Measurements from ENCODE around the gene SLC26A5.
"Not testable (repeated sequence)": the region's sequence is repeated elsewhere in the genome, so short reads cannot be mapped to it uniquely, and the experiment has no call there.

The SLC26A5 gene

DNA sequence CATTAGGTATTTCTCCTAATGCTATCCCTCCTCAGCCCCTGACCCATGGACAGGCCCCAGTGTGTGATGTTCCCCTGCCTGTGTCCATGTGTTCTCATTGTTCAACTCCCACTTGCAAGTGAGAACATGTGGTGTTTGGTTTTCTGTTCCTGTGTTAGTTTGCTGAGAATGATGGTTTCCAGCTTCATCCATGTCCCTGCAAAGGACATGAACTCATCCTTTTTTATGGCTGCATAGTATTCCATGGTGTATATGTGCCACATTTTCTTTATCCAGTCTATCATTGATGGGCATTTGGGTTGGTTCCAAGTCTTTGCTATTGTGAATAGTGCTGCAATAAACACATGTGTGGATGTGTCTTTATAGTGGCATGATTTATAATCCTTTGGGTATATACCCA is 46.3 kb downstream of the SLC26A5 start:
- DNase-seq (ENCODE audit: low read depth in 2 of 2) = not testable (repeated sequence)

GRCh38 chr7:103398483-103399127 is 47.4 kb downstream of the SLC26A5 start:
- no peak for DNase-seq (ENCODE audit: low read depth in 2 of 2)

- DNase-seq (ENCODE audit: low read depth in 2 of 2) = no peak
These were observed 49.5 kb downstream of the SLC26A5 start for GRCh38 chr7:103396471-103396870.

DNA sequence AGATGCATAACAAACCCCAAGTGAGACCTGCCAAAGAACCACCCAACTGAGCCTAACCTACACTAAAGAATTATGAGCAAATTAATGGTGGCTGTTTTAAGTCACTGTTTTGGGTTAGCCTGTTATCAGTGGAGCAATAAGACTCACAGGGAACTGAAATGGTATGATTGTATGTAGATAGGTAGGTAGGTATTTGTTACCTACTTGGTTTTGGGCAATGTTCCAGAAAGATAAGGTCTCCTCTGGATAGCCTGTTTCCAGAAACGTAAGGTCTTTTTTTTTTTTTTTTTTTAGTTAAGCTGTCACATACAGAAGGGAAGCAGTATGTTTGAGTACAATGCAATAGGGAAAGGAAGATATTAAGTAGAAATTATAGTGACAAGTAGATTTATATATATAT is 50.9 kb downstream of the SLC26A5 start:
- DNase-seq (ENCODE audit: low read depth in 2 of 2) = no peak

GRCh38 chr7:103394566-103394965 is 51.4 kb downstream of the SLC26A5 start:
- DNase-seq (ENCODE audit: low read depth in 2 of 2) = no peak

GRCh38 chr7:103391976-103392375 is 54.0 kb downstream of the SLC26A5 start:
- DNase-seq (ENCODE audit: low read depth in 2 of 2) = no peak

DNA sequence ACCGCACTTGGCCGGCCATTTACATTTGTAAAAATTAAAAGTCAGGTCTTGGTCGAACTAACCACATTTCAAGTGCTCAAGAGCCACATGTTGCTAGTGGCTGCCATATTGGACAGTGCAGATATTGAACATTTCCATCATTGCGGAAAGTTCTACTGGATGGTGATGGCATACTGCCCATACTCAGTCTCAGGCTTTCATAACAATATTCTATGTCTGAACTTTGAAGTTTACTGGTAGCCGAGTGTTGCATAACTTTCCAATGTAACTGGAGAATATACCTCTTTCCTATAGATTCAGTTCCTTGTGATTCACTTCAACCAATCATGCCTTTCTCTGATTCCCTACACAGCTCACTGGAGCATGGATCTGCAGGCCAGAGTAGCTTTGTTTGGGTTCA is 54.9 kb downstream of the SLC26A5 start:
- no peak for DNase-seq (ENCODE audit: low read depth in 2 of 2)

GRCh38 chr7:103389263-103389662 is 56.7 kb downstream of the SLC26A5 start:
- DNase-seq (ENCODE audit: low read depth in 2 of 2) = no peak

DNA sequence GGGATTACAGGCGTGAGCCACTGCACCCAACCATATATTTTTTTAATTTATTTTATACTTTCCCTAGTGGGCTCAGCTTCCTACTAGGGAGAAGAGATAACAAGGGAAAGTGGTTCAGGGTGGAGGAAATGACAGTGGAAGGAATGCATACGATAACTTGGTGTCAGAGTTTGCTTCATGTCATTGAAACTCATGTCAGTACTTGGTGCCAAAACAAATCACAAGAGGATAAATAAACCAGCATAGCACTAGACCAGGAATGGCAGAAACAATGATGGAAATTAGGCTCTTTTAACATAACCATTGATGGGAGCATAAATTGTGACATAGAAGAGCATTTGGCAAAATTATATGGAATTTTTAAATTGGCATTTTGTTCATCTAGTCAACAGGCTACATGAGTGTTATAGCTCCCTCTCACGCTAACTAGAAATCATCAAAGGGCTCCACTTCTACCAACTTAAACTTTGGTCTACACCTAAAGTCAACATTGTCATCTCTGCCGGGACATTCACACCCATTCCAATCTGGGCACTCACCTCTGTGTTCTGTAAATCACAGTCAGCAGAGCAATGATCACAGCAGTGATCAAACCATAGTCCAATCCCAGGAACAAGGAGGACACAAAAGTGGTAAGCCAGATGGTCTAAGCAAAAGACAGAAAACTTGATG is 57.4 kb downstream of the SLC26A5 start:
- no peak for DNase-seq (ENCODE audit: low read depth in 2 of 2)

GRCh38 chr7:103387242-103387641 is 58.8 kb downstream of the SLC26A5 start:
- DNase-seq (ENCODE audit: low read depth in 2 of 2) = no peak

- no peak for DNase-seq (ENCODE audit: low read depth in 2 of 2)
These were observed 64.0 kb downstream of the SLC26A5 start for GRCh38 chr7:103382032-103382402.

DNA sequence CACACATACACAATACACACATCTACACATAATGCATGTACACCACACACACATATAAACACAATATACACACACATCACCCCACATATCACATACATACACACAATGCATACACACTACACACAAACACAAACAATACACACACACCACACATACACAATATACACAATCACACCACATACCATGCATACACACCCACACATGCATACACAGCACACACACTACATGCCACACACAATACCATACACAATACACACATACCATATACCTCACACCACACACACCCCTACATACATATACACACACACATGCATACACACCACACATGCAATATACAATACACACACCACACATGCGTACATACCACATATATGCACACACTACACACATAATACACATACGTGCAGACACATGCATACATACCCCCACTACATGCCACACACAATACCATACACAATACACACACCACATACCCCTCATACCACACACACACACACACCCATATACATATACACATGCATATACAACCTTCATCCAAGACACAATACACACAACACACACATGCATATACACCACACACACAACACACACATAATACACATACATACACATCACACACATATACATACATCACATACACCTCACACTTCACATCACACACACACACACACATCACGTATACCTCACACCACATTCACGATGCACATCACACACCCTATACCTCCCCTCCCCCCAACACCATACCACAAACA is 64.6 kb downstream of the SLC26A5 start:
- no peak for DNase-seq (ENCODE audit: low read depth in 2 of 2)

DNA sequence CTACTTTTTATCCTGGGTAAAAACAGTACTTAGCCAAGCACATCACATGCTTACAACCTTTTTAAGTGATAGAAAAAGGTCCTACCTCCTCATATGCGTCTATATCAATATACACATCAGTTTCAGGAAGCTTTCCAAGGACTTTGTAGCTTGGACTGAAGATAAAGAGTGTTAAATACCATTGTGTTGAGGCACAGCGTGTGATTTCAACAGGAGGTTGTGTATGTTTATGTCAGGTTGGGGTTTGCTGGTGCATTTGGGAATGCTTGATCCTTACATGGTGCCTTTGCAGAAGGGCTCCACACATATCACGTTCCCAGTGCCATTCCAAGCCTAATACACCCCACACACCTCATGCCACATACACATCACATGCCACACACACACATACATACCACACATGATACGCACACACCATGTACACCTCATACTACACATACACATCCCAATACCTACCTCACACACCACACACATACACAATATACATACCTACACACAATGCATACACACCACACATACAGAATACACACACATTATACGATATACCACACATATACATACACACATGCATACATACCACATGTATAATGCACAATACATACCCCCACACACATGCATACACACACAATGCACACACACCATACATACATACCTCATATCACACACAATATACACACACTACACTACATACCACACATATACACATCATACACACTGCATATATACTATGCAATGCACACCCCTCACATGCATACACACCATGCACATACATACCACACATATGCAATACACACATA is 65.4 kb downstream of the SLC26A5 start:
- no peak for DNase-seq (ENCODE audit: low read depth in 2 of 2)

DNA sequence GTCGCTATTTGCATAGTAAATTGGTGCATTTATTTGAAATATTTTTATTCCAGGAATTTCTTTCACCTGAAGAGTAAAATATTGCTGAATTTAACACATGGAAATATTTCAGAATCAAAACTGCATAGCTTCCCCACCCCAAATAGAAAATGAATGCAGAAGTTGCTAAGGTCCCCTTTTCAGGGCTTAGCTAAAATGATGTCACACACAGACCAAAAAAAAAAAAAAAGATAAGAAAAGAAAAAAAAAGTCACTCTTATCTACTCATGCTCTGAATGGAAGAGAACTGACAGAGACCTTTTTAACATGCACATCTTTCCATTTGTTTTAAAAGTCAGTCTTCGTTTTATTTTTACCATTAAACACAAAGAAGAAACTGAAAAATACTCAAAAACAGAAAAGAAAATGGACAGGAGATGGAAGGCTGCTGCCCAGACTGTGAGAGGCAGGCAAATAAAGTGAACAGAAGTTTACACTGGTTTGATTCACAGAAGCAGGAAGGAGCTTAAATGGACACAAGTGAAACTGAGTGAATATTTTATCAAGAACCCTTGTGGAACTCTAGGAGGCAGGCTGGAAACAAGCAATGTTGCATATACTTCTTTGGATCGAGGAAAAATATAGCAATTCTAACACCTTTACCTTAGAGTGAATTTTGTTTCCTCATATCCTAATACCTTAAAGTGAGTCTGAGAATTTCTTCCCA is 66.6 kb downstream of the SLC26A5 start:
- no peak for DNase-seq (ENCODE audit: low read depth in 2 of 2)

DNA sequence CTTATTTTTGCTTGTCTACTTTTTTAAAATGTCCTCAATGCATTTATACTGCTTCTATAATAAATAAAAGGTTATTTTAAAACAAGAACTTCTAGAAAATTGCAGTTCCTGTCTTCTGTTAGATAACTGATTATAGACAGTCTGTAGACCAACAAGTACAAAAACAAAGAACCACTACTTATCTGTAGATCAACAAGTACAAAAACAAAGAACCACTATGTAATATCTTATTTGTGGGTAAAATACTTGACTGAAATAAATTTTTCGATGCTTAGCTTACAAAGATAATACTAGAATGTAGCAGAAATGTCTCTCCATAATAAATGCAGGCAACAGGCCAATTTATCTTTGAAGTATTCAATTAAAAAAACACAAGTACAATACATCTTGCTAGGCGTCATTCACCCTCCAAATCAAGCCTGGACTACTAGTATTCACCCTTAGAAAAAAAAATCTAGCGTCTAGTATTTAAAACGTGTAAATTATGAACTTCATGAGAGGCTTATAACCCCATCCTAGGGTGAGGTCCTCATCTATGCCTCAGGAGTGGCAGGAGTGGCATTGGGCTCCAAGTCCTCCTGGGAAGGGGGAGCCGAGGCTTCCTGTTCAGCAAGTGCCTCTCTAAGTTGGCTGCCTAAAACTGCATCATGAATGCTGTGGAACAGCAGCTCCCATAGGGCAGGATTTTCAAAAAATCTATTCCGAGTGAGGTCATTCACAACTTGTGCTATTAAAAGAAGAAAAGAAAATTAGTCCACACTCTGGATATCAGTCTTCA is 72.0 kb downstream of the SLC26A5 start:
- DNase-seq (ENCODE audit: low read depth in 2 of 2) = no peak

DNA sequence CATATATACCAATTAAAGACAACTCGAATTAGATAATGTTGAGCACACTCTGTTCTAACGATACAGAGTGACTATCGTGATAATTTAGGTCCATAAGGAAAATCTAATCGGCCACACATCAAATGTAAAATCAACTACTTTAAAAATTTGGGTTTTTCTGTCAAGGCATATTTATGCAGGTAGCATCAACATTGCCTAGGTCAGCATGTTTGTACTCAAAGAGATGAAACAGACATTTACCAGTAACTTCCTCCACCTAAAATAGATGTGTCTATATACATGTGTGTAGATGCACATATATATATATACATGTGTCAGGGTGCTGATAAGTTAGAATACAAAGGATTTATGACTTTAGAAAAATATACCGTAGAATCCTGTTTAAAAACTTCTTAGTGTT is 76.6 kb downstream of the SLC26A5 start:
- DNase-seq (ENCODE audit: low read depth in 2 of 2) = no peak

- no peak for DNase-seq (ENCODE audit: low read depth in 2 of 2)
These were observed 96.2 kb downstream of the SLC26A5 start for GRCh38 chr7:103349805-103350204.

GRCh38 chr7:103348959-103349358 is 97.0 kb downstream of the SLC26A5 start:
- DNase-seq (ENCODE audit: low read depth in 2 of 2) = no peak

DNA sequence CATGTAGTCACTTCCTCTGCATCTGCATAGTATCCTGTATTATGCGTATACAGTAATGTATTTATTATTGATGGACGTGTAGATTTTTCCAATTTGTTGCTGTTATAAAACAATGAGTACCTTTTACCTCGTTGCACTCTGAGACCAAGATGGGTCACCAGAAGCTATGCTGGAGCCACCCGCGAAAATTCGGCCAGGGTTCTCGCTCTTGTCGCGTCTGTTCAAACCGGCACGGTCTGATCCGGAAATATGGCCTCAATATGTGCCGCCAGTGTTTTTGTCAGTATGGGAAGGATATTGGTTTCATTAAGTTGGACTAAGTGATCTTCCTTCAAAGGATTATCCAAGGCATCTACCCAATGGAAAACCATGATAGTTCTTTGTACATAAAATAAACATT is 97.6 kb downstream of the SLC26A5 start:
- DNase-seq (ENCODE audit: low read depth in 2 of 2) = no peak

DNA sequence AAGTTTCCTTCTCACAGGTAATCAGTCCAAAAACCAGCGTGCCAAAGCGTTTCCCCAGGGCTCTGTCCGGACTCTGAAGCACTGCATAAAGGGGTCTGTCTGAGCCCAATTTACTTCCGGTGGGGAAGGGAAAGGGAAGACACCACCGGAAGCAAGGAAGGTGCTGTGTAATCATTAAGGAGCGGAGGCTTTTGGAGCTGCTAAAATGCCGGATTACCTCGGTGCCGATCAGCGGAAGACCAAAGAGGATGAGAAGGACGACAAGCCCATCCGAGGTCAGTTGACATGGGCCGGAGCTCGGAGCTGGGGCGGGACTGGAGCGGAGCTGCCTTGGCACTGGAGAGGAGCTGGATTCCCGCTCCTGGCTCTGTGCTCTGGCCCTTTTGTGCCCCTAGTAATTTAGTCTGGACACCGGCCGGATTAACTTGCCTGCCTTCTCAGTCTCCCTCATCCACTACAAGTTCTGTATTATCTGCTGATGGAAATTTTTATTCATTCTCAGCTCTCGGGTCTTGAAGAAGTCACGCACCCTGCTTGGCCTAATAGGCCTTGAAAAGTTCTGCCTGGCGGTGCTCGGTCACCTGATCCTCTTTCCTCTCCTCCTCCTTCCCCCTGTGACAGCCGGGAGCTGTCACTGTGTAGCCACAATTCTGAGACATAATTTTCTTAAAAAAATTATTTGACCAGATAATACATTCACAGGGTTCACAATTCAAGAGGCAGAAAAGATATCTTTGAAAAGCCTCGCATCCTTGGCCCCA is 98.3 kb downstream of the SLC26A5 start, which contains the start of gene PSMC2:
Gene PSMC2 (plus strand): TSS at position 137 of the 761 bp plus-strand sequence. CDS start 69 bp downstream, at position 206.
- DNase-seq (ENCODE audit: low read depth in 2 of 2) = peak; percentile 61 to 63

Data from stimulated activated CD8-positive, alpha-beta memory T cell treated with anti-CD3 and anti-CD28 coated beads, Interleukin-7, amount 100 ng/mL, for 1 hour (primary cell).